Fibroblast of villous mesenchyme (primary cell): ENCODE data around the gene DYNLL1. TPM values are rescaled to one million over a fixed set of nuclear protein-coding genes. Genes with fewer than 3 reads are reported as not detected.
A peak's percentile ranks its signal among the peaks of the same experiment; 100 is the strongest.

Experiments used
- DNase-seq: peaks from one replicate; pipeline ENCODE4 v3.0.0-alpha.2; 2010; ENCODE audit warnings: low read depth
- H3K4me3 ChIP-seq: 2 replicates; pipeline ENCODE4 v1.5.1; 2011; ENCODE audit warnings: low read depth, mild to moderate bottlenecking, low read length
- total RNA-seq: library from RNA; depleted of rRNA; stranded (reverse); fragments of >200 nt; gene quantifications from 2 replicates; pipeline ENCODE4 v1.2.3, GENCODE V29; 2012
- TF ChIP-seq, protein P1 (sequence below): IDR thresholded peaks from 2 replicates; pipeline ENCODE4 v1.5.1; 2012; ENCODE audit warnings: low read depth, mild to moderate bottlenecking, low read length; ENCODE audit not compliant: insufficient read depth

The DYNLL1 gene
- total RNA-seq, 1 donor, result 280 TPM

DNA sequence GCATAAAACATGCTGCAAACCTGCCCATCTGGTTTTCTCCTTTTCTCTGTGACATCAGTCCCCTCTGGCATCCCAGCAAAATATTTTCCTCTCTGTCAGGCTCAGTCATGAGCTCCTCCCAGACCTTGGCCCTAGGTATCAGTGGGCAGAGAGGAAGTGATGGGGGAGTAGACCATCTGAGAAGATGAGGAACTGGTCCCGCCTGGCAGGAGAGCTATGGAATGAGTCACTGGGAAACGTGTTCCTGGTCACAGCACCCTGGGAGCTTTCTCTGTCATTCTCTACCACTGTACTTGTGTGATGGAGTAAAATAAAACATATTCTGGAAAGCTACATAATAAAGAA lies 21.3 kb upstream of the DYNLL1 start:
- H3K4me3 ChIP-seq, result no peak overlapping the region
- TF ChIP-seq, protein P1, sequence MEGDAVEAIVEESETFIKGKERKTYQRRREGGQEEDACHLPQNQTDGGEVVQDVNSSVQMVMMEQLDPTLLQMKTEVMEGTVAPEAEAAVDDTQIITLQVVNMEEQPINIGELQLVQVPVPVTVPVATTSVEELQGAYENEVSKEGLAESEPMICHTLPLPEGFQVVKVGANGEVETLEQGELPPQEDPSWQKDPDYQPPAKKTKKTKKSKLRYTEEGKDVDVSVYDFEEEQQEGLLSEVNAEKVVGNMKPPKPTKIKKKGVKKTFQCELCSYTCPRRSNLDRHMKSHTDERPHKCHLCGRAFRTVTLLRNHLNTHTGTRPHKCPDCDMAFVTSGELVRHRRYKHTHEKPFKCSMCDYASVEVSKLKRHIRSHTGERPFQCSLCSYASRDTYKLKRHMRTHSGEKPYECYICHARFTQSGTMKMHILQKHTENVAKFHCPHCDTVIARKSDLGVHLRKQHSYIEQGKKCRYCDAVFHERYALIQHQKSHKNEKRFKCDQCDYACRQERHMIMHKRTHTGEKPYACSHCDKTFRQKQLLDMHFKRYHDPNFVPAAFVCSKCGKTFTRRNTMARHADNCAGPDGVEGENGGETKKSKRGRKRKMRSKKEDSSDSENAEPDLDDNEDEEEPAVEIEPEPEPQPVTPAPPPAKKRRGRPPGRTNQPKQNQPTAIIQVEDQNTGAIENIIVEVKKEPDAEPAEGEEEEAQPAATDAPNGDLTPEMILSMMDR, result no peak
- DNase-seq, result peak; percentile 34

DNA sequence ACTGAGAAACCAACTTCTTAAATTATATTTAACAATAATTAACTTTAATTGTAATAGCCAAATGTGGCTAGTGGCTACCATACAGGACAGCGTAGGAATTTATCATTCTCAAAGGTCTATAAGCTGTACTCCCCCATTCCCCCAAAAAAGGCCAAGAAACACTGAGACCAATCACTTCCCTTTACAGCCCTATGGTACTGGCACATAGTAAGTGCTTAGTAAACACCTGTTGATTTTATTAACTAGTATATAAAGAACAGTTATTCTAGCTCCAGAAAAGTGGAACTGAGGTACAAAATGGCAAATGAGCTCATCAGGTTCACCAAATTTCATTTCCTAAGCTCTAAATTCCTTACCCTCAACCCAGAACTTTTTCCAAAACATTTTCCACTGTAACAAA lies 20.3 kb upstream of the DYNLL1 start:
- TF ChIP-seq, protein P1, result no peak
- no peak for DNase-seq
- no peak overlapping the region for H3K4me3 ChIP-seq

DNA sequence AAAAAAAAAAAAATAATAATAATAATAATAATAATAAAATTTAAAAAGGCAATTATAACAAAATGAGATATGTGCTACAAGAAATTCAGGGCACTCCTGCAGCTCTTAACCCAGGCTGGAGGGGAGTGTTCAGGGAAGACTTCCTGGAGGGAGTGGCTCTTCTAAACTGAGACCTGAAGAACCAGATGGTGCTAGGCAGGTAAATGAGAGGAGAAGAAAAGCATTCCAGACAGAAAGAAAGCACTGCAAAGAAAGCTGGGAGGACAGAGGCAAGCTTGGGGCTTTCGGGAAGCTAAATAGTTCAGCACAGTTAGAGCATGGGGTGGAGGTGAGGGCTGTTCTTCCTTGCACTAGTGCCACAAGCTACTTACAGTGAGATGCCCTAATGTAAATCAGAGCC lies 16.5 kb upstream of the DYNLL1 start:
- DNase-seq, result no peak
- TF ChIP-seq, protein P1, result no peak
- no peak overlapping the region for H3K4me3 ChIP-seq

DNA sequence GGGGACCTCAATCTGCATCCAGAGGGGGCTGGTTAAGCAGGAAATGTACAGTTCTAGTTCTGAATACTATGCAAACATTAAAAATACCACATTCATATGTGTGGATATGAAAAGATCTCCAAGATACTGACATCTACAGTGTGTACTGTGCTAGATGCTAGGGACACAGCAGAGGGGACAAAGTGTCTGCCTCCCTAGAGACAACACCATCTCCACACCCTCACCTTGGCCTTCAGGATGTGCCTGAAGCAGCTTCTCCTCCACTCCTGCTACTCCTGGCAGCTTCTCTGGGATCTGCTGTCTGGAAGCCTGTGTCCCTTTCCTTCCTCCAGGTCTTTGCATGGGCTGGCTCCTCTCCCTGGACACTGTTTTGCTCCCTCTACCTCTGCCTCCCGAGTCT lies 15.7 kb upstream of the DYNLL1 start:
- TF ChIP-seq, protein P1, result no peak
- no peak for DNase-seq
- H3K4me3 ChIP-seq, result no peak overlapping the region

DNA sequence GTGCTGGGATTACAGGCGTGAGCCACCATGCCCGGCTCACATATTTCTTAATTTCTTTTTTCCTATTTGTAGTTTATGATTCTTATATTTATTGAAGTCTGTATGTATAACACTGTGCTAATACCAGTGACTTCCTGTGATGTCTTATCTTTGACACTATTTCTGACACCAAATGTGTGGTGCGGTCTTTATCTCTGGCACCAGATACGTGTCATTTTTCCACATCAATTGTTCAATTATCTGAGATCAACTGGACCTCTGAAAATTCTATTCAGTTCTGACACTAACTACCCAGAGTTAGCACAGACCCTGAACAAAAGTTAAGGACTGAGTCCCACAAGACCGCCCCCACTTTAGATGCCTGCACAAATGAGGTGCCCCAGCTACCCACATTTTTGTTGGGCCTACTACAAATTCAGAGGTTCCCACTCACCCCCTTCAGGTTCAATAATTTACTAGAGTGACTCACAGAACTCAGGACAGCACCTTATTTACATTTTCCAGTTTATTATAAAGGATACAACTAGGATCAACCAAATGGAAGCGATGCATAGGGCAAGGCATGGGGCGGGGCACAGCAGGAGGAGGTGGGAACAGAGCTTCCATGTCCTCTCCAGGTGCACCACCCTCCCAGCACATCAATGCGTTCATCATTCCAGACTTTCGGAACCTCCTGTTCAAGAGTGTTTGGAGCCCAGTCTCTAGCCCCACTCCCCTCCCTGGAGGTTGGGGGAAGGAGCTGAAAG lies 14.7 kb upstream of the DYNLL1 start:
- no peak overlapping the region for H3K4me3 ChIP-seq
- TF ChIP-seq, protein P1, result no peak
- DNase-seq, result no peak

DNA sequence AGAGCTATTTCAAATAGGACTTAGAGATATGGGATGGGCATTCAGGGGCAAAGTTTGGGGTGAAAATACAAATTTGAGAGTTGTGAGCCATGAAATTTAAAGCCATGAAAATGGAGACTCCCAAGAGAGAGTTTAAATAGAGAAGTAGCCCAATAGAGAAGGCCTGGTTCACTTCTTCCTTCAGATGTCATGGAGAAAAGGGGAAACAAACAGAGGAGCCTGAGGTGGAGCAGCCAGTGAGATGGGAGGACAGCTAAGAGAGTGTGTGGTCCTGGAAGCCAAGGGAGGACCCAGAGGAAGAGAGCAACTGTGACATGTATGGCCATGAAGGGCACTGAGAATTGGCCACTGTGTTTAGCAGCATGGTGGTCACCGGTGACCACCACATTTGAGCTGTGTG lies 12.3 kb upstream of the DYNLL1 start:
- TF ChIP-seq, protein P1, result no peak
- DNase-seq, result no peak
- H3K4me3 ChIP-seq, result no peak overlapping the region
